Measurements from ENCODE around the gene KRTAP12-3. TPM values are rescaled to one million over a fixed set of nuclear protein-coding genes. Genes with fewer than 3 reads are reported as not detected.
A peak's percentile ranks its signal among the peaks of the same experiment; 100 is the strongest.

The KRTAP12-3 gene
- total RNA-seq, 1 donor from 2014 or later = not detected

- H3K9me3 Mint-ChIP-seq (ENCODE audit: unreplicated experiment) = peaks cover 29% of the 10 kb centered on the region
- no peak for TF ChIP-seq CTCF (IDR thresholded peaks at IDR 0.05; ENCODE audit: insufficient read depth, low read depth, low read length)
- no peak for TF ChIP-seq EZH2 (IDR thresholded peaks at IDR 0.05; ENCODE audit: insufficient read depth, low read length)
- Histone ChIP-seq H3K79me2 (ENCODE audit: insufficient read depth, low read length) (no peaks in the 10 kb centered on the region), H3K9ac (ENCODE audit: low read length) (no peak overlapping the region), H3K27me3 (ENCODE audit: insufficient read depth, low read length) (no peaks in the 10 kb centered on the region), H2AFZ (ENCODE audit: low read depth, low read length) (no peak overlapping the region), H3K4me2 (ENCODE audit: low read length) (no peak overlapping the region), H3K4me1 (ENCODE audit: insufficient read depth, low read length) (no peaks in the 10 kb centered on the region), H3K27ac (ENCODE audit: low read depth, low read length) (no peak overlapping the region), H3K9me3 (ENCODE audit: insufficient read depth, low read depth, low read length) (no peaks in the 10 kb centered on the region), H4K20me1 (ENCODE audit: insufficient read depth, low read length) (no peaks in the 10 kb centered on the region), H3K36me3 (ENCODE audit: insufficient read depth, low read length) (no peaks in the 10 kb centered on the region), H3K4me3 (ENCODE audit: insufficient read depth, low read depth, low read length) (no peak overlapping the region)
- no peak overlapping the region for H3K27ac Mint-ChIP-seq (ENCODE audit: unreplicated experiment)
- DNase-seq (ENCODE audit: low read depth) = no peak
- H3K36me3 Mint-ChIP-seq (ENCODE audit: low read depth, unreplicated experiment) = peaks cover 2% of the 10 kb centered on the region
- H3K4me3 Mint-ChIP-seq (ENCODE audit: unreplicated experiment) = no peak overlapping the region
- peaks cover 30% of the 10 kb centered on the region for H3K27me3 Mint-ChIP-seq (ENCODE audit: low read depth, unreplicated experiment)
- H3K4me1 Mint-ChIP-seq (ENCODE audit: low read depth, unreplicated experiment) = peaks cover 7% of the 10 kb centered on the region
- no peak for FAIRE-seq
Observed at GRCh38 chr21:44656868-44657267, 864 bp upstream of the KRTAP12-3 start.

GRCh38 chr21:44658541-44658910 is 794 bp downstream of the KRTAP12-3 start:
- DNase-seq (ENCODE audit: low read depth) = no peak
- H3K27me3 ChIP-seq (ENCODE audit: insufficient read depth, low read length) = no peaks in the 10 kb centered on the region

More at GRCh38 chr21:44658541-44658910, 794 bp downstream of the KRTAP12-3 start:
- Mint-ChIP-seq H3K36me3 (ENCODE audit: low read depth, unreplicated experiment) (peaks cover 2% of the 10 kb centered on the region), H3K4me3 (ENCODE audit: unreplicated experiment) (peak overlapping the region; percentile 40), H3K4me1 (ENCODE audit: low read depth, unreplicated experiment) (peaks cover 7% of the 10 kb centered on the region), H3K9me3 (ENCODE audit: unreplicated experiment) (peaks cover 29% of the 10 kb centered on the region), H3K27me3 (ENCODE audit: low read depth, unreplicated experiment) (peaks cover 29% of the 10 kb centered on the region), H3K27ac (ENCODE audit: unreplicated experiment) (no peak overlapping the region)
- no peak overlapping the region for H3K9ac ChIP-seq (ENCODE audit: low read length)
- no peak overlapping the region for H3K4me3 ChIP-seq (ENCODE audit: insufficient read depth, low read depth, low read length)
- TF ChIP-seq EZH2 (IDR thresholded peaks at IDR 0.05; ENCODE audit: insufficient read depth, low read length) (no peak), CTCF (IDR thresholded peaks at IDR 0.05; ENCODE audit: insufficient read depth, low read depth, low read length) (no peak)
- FAIRE-seq = no peak
- H3K9me3 ChIP-seq (ENCODE audit: insufficient read depth, low read depth, low read length) = no peaks in the 10 kb centered on the region
- no peaks in the 10 kb centered on the region for H4K20me1 ChIP-seq (ENCODE audit: insufficient read depth, low read length)
- H3K36me3 ChIP-seq (ENCODE audit: insufficient read depth, low read length) = no peaks in the 10 kb centered on the region
- no peak overlapping the region for H2AFZ ChIP-seq (ENCODE audit: low read depth, low read length)
- no peak overlapping the region for H3K27ac ChIP-seq (ENCODE audit: low read depth, low read length)
- no peaks in the 10 kb centered on the region for H3K4me1 ChIP-seq (ENCODE audit: insufficient read depth, low read length)
- no peak overlapping the region for H3K4me2 ChIP-seq (ENCODE audit: low read length)
- H3K79me2 ChIP-seq (ENCODE audit: insufficient read depth, low read length) = no peaks in the 10 kb centered on the region

All from astrocyte (in vitro differentiated cells and primary cell).